Ishikawa (cell line): ENCODE results near the gene HHIPL1.

ENCODE experiments used
- CEBPB ChIP-seq: IDR thresholded peaks from 2 replicates; pipeline ENCODE4 v1.6.1; 2012
- CREB1 ChIP-seq: IDR thresholded peaks from 2 replicates; pipeline ENCODE4 v1.6.1; 2012; ENCODE audit warnings: low read depth
- EGR1 ChIP-seq: IDR thresholded peaks from 2 replicates; pipeline ENCODE4 v1.6.1; 2012
- EP300 ChIP-seq: IDR thresholded peaks from 2 replicates; pipeline ENCODE4 v1.6.1; 2012; ENCODE audit warnings: borderline replicate concordance
- FOXM1 ChIP-seq: IDR thresholded peaks from 2 replicates; pipeline ENCODE4 v1.6.1; 2012; ENCODE audit warnings: low read depth, borderline replicate concordance
- MAX ChIP-seq: IDR thresholded peaks from 2 replicates; pipeline ENCODE4 v1.6.1; 2012
- NFIC ChIP-seq: IDR thresholded peaks from 2 replicates; pipeline ENCODE4 v1.6.1; 2012
- RAD21 ChIP-seq: IDR thresholded peaks from 2 replicates; pipeline ENCODE4 v1.6.1; 2012; ENCODE audit warnings: low read depth
- REST ChIP-seq: IDR thresholded peaks from 2 replicates; pipeline ENCODE4 v1.6.1; 2012; ENCODE audit warnings: low read depth, mild to moderate bottlenecking
- TAF1 ChIP-seq: IDR thresholded peaks from 2 replicates; pipeline ENCODE4 v1.6.1; 2012; ENCODE audit warnings: low read depth, mild to moderate bottlenecking
- TCF12 ChIP-seq: IDR thresholded peaks from 2 replicates; pipeline ENCODE4 v1.6.1; 2012; ENCODE audit warnings: low read depth
- TEAD4 ChIP-seq: IDR thresholded peaks from 2 replicates; pipeline ENCODE4 v1.6.1; 2012
- USF1 ChIP-seq: IDR thresholded peaks from 2 replicates; pipeline ENCODE4 v1.6.1; 2012
- YY1 ChIP-seq: IDR thresholded peaks from 2 replicates; pipeline ENCODE4 v1.6.1; 2012; ENCODE audit warnings: low read depth
- ZBTB7A ChIP-seq: IDR thresholded peaks from 2 replicates; pipeline ENCODE4 v1.6.1; 2012; ENCODE audit warnings: low read depth

HHIPL1 gene

GRCh38 chr14:99636487-99636886 lies 8.4 kb upstream of the HHIPL1 start:
- no peak for TF ChIP-seq CREB1
- no peak for TF ChIP-seq ZBTB7A
- no peak for TF ChIP-seq REST
- TF ChIP-seq FOXM1: no peak
- TF ChIP-seq EP300: no peak
- no peak for TF ChIP-seq RAD21

- TF ChIP-seq FOXM1 (no peak), REST (no peak), USF1 (no peak), MAX (no peak), EGR1 (no peak), YY1 (no peak), CEBPB (no peak), CREB1 (no peak), ZBTB7A (no peak), TCF12 (no peak), RAD21 (no peak), TAF1 (no peak), TEAD4 (no peak)
Observed at GRCh38 chr14:99637624-99638023, 7.3 kb upstream of the HHIPL1 start.

GRCh38 chr14:99643343-99643742 lies 1.6 kb upstream of the HHIPL1 start:
- no peak for TF ChIP-seq EGR1
- TF ChIP-seq FOXM1: no peak
- TF ChIP-seq YY1: no peak
- no peak for TF ChIP-seq ZBTB7A
- TF ChIP-seq REST: no peak
- no peak for TF ChIP-seq CEBPB
- TF ChIP-seq RAD21: no peak
- no peak for TF ChIP-seq MAX
- no peak for TF ChIP-seq EP300
- no peak for TF ChIP-seq NFIC
- TF ChIP-seq TAF1: no peak
- no peak for TF ChIP-seq CREB1
- TF ChIP-seq USF1: no peak

- TF ChIP-seq EP300: no peak
- no peak for TF ChIP-seq REST
- TF ChIP-seq NFIC: no peak
- TF ChIP-seq TCF12: no peak
- no peak for TF ChIP-seq TAF1
Observed at GRCh38 chr14:99644035-99644587, 818 bp upstream of the HHIPL1 start.
